NB4 (cell line): ENCODE data around the gene SH3GL2.

Experiments
- DNase-seq: peaks from one replicate; pipeline ENCODE4 v3.0.0; 2010; ENCODE audit warnings: low read depth
- H3K4me3 ChIP-seq: one replicate; pipeline ENCODE4 v1.5.1; 2011; ENCODE audit warnings: mild to moderate bottlenecking, low read depth, low read length, moderate library complexity
- CTCF ChIP-seq: IDR thresholded peaks from one replicate; pipeline ENCODE4 v1.5.1; 2012; ENCODE audit warnings: low read depth, low read length
- MYC ChIP-seq: IDR thresholded peaks from 2 replicates; pipeline ENCODE4 v1.6.1; 2011; ENCODE audit warnings: low read depth, low read length
- POLR2A ChIP-seq: IDR thresholded peaks from 2 replicates; pipeline ENCODE4 v1.6.1; 2011; ENCODE audit warnings: mild to moderate bottlenecking; ENCODE audit not compliant: insufficient read length; ENCODE audit errors: extremely low read depth
- TF ChIP-seq, protein P1 (sequence below): IDR thresholded peaks from 2 replicates; pipeline ENCODE4 v1.6.1; 2011; ENCODE audit warnings: low read depth, low read length

SH3GL2 gene

DNA sequence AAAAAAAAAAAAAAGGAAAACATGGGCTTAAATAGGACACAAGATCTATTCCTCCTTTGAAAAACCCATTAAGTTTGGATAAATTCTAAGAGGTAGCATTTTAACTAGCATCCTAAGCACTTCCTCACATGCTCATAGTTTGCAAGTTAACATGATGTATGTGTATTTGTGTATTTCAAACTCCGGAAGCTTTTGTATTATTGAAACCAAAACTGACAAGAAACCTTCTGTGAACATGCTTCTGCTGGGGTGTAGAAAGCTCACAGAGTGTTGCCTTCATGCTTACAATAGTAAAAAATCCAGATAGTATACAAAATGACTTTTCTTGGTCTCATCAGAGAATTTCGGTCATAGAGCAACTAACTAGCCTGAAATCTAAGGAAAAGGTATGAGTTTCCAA lies 103.8 kb downstream of the SH3GL2 start:
- H3K4me3 ChIP-seq, result no peak overlapping the region
- DNase-seq, result no peak
- TF ChIP-seq, protein P1, sequence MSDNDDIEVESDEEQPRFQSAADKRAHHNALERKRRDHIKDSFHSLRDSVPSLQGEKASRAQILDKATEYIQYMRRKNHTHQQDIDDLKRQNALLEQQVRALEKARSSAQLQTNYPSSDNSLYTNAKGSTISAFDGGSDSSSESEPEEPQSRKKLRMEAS, result no peak
- no peak for TF ChIP-seq POLR2A
- TF ChIP-seq MYC, result no peak
- no peak for TF ChIP-seq CTCF

DNA sequence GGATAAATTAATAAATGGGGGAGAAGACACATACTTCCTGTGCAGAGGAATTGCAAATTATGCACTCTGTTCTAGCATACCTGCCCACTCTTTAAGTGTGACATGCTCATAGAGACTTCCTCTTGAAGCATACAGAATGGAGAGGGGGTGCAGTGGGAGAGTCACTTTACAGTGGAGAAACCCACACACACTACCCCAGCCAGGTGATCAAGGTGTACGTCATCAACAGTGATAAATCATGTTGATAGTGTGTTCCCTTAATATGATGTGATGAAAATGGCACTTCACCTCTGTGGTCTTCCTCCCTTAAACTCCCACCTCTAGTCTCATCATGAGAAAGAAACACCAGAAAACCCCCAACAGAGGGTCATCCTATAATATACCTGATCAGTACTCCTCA lies 110.0 kb downstream of the SH3GL2 start:
- H3K4me3 ChIP-seq, result no peak overlapping the region
- TF ChIP-seq MYC (no peak), CTCF (no peak), POLR2A (no peak)
- TF ChIP-seq, protein P1, result no peak
- DNase-seq, result no peak

- no peak overlapping the region for H3K4me3 ChIP-seq
- DNase-seq, result no peak
- no peak for TF ChIP-seq POLR2A
- TF ChIP-seq CTCF, result no peak
- no peak for TF ChIP-seq MYC
- TF ChIP-seq, protein P1, result no peak
Observed at GRCh38 chr9:17694336-17694735, 115.5 kb downstream of the SH3GL2 start.

DNA sequence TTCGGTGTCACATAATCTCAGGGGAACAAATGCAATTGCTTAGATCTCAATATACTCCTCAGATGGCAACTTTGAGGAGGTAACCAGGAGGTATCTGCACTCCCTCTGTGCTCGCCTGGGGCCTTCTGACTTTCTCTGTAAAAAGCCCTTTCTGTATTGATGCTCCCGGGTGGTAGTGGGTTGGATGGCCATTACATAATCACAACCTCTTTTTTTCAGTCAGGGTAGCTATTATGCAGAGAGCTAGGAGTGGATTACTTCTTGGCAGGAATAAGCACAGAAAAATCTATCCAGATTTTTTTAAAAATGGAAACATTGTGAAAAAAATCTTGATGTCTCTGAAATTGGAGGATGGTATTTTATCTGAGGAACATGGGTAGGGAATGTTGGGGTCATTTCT lies 116.6 kb downstream of the SH3GL2 start:
- no peak for DNase-seq
- H3K4me3 ChIP-seq, result no peak overlapping the region
- no peak for TF ChIP-seq POLR2A
- no peak for TF ChIP-seq CTCF
- TF ChIP-seq, protein P1, result no peak
- TF ChIP-seq MYC, result no peak

- TF ChIP-seq, protein P1, result no peak
- no peak for TF ChIP-seq CTCF
- no peak for TF ChIP-seq MYC
- TF ChIP-seq POLR2A, result no peak
- DNase-seq, result no peak
- H3K4me3 ChIP-seq, result no peak overlapping the region
Observed at GRCh38 chr9:17699615-17700330, 120.9 kb downstream of the SH3GL2 start.
